ENCODE results near the gene BCL2L12. TPM values are rescaled to one million over a fixed set of nuclear protein-coding genes. Genes with fewer than 3 reads are reported as not detected.

The BCL2L12 gene
- total RNA-seq, 1 donor: 5.1 TPM

GRCh38 chr19:49636233-49636932, 29.4 kb upstream of the BCL2L12 start:
- H2AFZ ChIP-seq (ENCODE audit: low read length): no peak overlapping the region
- peaks cover 24% of the 10 kb centered on the region for H3K4me1 ChIP-seq (ENCODE audit: insufficient read depth, low read length)
- no peak overlapping the region for H3K4me3 ChIP-seq (ENCODE audit: insufficient read depth, low read length)
- DNase-seq (ENCODE audit: insufficient read length, low spot score, missing footprints): peak; percentile 66
- H3K9me3 ChIP-seq (ENCODE audit: low read depth, low read length): no peaks in the 10 kb centered on the region
- H3K79me2 ChIP-seq (ENCODE audit: insufficient read depth, low read length): peaks cover 14% of the 10 kb centered on the region
- H3K4me2 ChIP-seq (ENCODE audit: insufficient read depth, low read length): no peak overlapping the region
- H3K27me3 ChIP-seq (ENCODE audit: insufficient read depth, low read length): no peaks in the 10 kb centered on the region
- no peak overlapping the region for H3K27ac ChIP-seq (ENCODE audit: low read depth, low read length)
- H4K20me1 ChIP-seq (ENCODE audit: insufficient read depth, low read length): no peaks in the 10 kb centered on the region
- TF ChIP-seq CTCF (IDR thresholded peaks at IDR 0.05; ENCODE audit: extremely low read depth, low read depth, low read length): no peak
- peaks cover 7% of the 10 kb centered on the region for H3K36me3 ChIP-seq (ENCODE audit: insufficient read depth, low read length)

GRCh38 chr19:49637821-49638738, 27.7 kb upstream of the BCL2L12 start:
- Histone ChIP-seq H3K27ac (ENCODE audit: low read depth, low read length) (peak overlapping the region; percentile 59), H3K27me3 (ENCODE audit: insufficient read depth, low read length) (no peaks in the 10 kb centered on the region), H3K4me2 (ENCODE audit: insufficient read depth, low read length) (peak overlapping the region; percentile 91), H4K20me1 (ENCODE audit: insufficient read depth, low read length) (peaks cover 3% of the 10 kb centered on the region), H3K4me3 (ENCODE audit: insufficient read depth, low read length) (peak overlapping the region; percentile 86), H2AFZ (ENCODE audit: low read length) (no peak overlapping the region), H3K4me1 (ENCODE audit: insufficient read depth, low read length) (peaks cover 32% of the 10 kb centered on the region), H3K79me2 (ENCODE audit: insufficient read depth, low read length) (peaks cover 24% of the 10 kb centered on the region), H3K36me3 (ENCODE audit: insufficient read depth, low read length) (peaks cover 7% of the 10 kb centered on the region), H3K9me3 (ENCODE audit: low read depth, low read length) (no peaks in the 10 kb centered on the region)
- no peak for TF ChIP-seq CTCF (IDR thresholded peaks at IDR 0.05; ENCODE audit: extremely low read depth, low read depth, low read length)
- peak; percentile 94 for DNase-seq (ENCODE audit: insufficient read length, low spot score, missing footprints)

- peak; percentile 88 for DNase-seq (ENCODE audit: insufficient read length, low spot score, missing footprints)
- Histone ChIP-seq H3K27ac (ENCODE audit: low read depth, low read length) (peak overlapping the region; percentile 81), H3K4me2 (ENCODE audit: insufficient read depth, low read length) (peak overlapping the region; percentile 91), H3K4me3 (ENCODE audit: insufficient read depth, low read length) (peak overlapping the region; percentile 86), H3K9me3 (ENCODE audit: low read depth, low read length) (no peaks in the 10 kb centered on the region), H3K79me2 (ENCODE audit: insufficient read depth, low read length) (peaks cover 38% of the 10 kb centered on the region), H3K36me3 (ENCODE audit: insufficient read depth, low read length) (peaks cover 13% of the 10 kb centered on the region), H2AFZ (ENCODE audit: low read length) (no peak overlapping the region), H3K4me1 (ENCODE audit: insufficient read depth, low read length) (peaks cover 40% of the 10 kb centered on the region), H4K20me1 (ENCODE audit: insufficient read depth, low read length) (peaks cover 16% of the 10 kb centered on the region), H3K27me3 (ENCODE audit: insufficient read depth, low read length) (no peaks in the 10 kb centered on the region)
- TF ChIP-seq CTCF (IDR thresholded peaks at IDR 0.05; ENCODE audit: extremely low read depth, low read depth, low read length): no peak
These were observed 26.2 kb upstream of the BCL2L12 start for GRCh38 chr19:49639401-49640112.
